ENCODE data around the gene ZNF354C.

ZNF354C gene

GRCh38 chr5:179127136-179128040 lies 67.2 kb downstream of the ZNF354C start:
- DNase-seq (ENCODE audit: low spot score), result no peak

DNA sequence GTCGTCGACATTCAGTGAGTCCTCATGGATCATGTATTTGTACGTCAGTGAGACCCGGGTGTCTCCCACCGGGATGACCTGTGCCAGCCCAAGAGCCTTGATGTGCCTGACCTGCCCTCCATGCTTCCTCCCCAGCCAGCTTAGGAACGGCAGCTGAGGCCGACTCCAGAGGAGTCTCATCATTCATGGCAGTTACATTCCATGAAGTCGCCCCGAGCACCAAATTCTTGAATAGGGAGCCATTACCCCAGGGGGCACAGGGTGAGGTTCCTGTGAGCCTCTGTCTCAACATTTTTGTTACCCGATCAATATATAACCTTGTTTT lies 67.8 kb downstream of the ZNF354C start:
- DNase-seq (ENCODE audit: low spot score), result no peak

DNA sequence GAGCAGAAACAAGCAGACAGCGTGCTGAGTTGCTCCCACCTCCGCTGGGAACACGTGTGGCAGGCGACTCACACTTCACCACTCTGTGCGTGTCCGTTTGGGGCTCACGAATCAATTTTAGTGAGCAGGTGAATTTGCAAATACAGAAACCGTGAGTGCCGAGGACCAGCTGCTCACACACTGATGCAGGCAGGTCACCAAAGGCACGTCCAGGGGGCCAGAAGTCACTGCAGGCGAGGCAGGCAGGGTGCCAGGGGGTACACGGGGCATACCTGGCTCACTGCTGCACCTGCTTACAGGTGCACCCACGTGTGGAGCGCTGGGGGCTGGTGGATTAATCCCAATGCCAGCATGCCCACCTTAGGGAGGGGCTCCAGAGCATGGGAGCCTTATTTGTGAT lies 68.8 kb downstream of the ZNF354C start:
- no peak for DNase-seq (ENCODE audit: low spot score)

DNA sequence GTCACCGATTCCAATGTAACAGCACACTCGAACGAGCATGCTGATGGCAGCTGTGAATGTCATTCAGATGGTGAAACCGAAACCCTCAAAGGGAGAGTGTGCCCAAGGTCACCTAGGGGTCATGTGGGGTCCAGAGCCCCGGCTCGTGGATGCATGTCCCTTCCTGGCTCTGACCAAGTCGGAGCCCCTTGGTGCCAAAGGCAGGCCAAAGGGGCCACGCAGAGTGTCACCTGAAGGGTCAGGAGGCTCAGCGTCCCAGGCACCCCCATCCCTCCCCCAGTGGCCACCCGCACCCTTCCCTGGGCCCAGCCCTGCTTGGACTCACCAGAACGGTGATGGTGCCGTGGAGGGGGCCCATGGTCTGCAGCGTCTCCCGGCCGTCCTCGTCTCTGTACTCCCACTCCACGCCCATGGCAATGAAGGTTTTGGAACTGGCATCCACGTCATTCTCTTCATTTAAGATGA lies 69.5 kb downstream of the ZNF354C start:
- DNase-seq (ENCODE audit: low spot score), result no peak

DNA sequence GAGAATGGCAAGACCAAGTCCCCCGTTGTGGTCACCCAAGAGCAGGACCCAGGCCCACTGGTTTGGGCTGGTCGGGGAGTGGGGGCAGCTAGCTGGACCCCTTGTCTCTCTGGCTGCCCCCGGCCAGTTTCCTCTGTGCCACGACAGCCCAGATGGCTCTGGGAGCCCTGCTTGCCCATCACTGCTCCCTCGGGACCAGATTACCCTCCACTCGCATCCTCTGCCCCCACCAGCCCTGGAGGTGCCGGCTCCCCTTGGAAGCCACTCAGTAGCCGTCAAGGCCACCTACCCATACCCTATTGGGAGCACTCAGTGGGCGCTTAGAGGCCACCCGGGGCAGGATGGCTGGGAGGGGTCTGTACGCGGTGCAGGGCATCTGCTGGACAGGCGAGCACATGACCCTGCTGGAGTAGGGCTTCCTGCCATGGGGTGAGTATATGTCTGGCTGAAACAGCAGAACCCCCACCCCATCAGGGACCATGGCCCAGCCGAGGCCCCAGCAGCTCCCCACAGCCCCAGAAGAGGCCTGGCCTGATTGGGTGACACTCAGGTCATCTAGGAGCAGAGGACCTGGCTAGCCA lies 70.0 kb downstream of the ZNF354C start:
- no peak for DNase-seq (ENCODE audit: low spot score)

DNA sequence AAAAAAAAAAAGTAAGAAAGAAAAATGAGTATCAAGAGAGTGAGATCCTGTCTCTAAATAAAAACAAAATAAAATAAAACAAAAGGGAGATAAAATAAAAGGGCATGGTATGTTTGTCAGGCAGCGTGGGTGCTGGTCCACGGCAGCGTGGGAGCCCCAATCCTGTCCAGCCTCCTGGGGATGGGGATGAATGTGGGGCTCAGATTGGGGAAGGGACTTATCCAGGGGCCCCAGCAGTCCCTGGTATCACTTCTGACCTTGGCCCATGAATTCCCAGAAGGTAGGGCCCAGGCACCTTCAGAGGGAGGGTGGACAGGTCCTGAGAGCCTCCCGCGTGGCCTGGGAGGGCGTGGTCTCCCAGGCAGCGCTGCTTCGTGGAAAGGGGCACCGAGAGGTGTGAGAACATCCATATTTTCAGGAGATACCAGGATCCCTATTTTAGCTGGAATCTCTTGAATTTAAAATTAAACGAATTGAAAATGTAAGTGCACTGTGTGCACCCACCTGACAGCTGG lies 71.2 kb downstream of the ZNF354C start:
- no peak for DNase-seq (ENCODE audit: low spot score)

DNA sequence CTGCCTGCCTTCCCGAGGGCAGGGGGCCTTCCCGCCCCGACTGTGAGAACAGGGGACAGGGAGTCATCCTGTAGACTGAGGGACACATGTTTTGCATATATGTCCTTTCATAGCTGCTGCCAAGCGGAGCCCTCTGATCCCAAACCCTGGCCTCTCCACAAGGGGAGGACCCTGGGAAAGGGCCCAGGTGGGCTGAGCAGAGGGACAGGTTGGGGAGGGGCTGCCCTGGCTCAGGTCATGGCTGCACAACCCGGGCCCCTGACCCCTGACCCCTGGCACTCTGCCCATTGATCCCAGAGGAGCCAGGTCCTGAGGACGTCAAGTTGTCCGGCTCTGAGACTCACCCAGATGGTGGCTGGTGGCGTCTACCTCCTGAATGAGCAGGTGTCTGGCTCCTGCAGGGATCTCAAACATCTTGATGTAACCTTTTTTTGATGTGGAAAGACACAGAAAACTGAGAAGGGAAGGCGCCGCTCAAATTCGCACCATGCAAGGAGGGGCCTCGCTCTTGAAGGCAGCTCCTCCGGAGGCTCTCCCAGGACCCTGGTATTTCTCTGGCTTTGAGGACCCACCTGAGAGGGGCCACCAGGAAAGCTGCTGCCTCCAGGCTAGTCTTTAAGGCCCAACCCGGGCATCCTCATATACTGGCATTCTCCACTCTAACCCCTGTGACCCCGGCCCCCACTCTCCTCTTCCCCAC lies 71.9 kb downstream of the ZNF354C start:
- no peak for DNase-seq (ENCODE audit: low spot score)

DNA sequence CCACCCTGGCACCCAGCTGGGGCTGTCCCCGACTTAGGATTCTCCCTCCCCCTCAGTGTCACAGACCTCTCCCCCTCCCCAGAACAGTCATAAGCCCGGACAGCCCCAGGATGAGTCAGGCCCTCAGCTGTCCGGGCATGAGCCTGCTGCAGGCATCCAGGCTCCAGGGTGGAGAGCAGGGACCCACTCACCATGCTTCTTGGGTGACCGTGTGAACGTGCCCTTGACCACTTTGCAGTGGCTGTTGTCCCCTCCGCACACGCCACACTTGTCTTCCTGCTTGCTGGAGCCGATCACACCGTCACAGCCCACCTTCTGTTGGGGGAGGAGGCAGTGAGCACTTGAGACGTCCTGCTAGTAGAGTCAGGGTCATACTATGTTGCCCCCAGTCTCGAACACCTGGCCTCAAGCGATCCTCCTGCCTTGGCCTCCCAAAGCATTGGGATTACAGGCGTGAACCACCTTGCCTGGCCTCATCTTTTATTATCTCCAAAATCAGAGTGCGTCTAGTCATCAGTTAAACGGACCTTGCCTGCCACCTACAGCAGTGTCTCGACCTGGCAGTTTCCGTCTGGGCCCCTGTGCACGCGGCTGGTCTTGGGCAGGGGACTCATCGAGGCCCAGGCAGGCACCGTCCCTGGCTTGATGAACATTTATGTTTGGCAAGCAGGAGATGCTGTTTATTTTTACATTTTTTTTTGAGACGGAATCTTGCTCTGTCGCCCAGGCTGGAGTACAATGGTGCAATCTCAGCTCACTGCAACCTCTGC lies 72.6 kb downstream of the ZNF354C start:
- no peak for DNase-seq (ENCODE audit: low spot score)
